H1 (cell line): Measurements from ENCODE around the gene RIN2. TPM values are rescaled to one million over a fixed set of nuclear protein-coding genes. Genes with fewer than 3 reads are reported as not detected.

ENCODE experiments used
- CTCF ChIA-PET: fragments of 300-600 bp; sonication (Branson Sonifier 250); formaldehyde crosslinking; loops from one replicate; lab custom pipeline; 2021; ENCODE audit not compliant: partially characterized antibody; lab: Charles Lee
- POLR2A ChIA-PET: fragments of 300-600 bp; sonication (Branson Sonifier 250); formaldehyde crosslinking; loops from one replicate; lab custom pipeline; 2021; ENCODE audit warnings: inconsistent platforms; ENCODE audit not compliant: partially characterized antibody; lab: Charles Lee
- DNase-seq, 2 experiments: peaks; one replicate each; pipeline versions ENCODE4 v3.0.0 to v3.0.0-alpha.2; 2010 to 2022; ENCODE audit warnings: low spot score in 2 of 2, low read depth in 1 of 2, mixed read lengths in 1 of 2
- FAIRE-seq: peaks from 2 replicates; lab custom pipeline; 2011; peaks lifted over from hg19 to GRCh38; lab: Jason Lieb, UNC
- H2AFZ ChIP-seq: 2 replicates; pipeline ENCODE4 v1.8.1; 2012; ENCODE audit warnings: low read length, inconsistent platforms
- H2AK5ac ChIP-seq: 2 replicates; pipeline ENCODE4 v1.6.1; 2013; ENCODE audit warnings: low read depth, low read length
- H2BK120ac ChIP-seq: replicated peaks from 2 replicates; pipeline ENCODE3; 2013; ENCODE audit warnings: low read depth, low read length, inconsistent platforms
- H2BK12ac ChIP-seq: 2 replicates; pipeline ENCODE4 v1.6.1; 2013; ENCODE audit warnings: low read depth, low read length
- H2BK15ac ChIP-seq: 2 replicates; pipeline ENCODE4 v1.6.1; 2013; ENCODE audit warnings: low read length
- H2BK20ac ChIP-seq: 2 replicates; pipeline ENCODE4 v1.6.1; 2013; ENCODE audit warnings: low read length
- H2BK5ac ChIP-seq: 2 replicates; pipeline ENCODE4 v1.6.1; 2013; ENCODE audit warnings: low read depth, low read length
- H3K14ac ChIP-seq: 2 replicates; pipeline ENCODE4 v1.6.1; 2013; ENCODE audit warnings: inconsistent platforms; ENCODE audit not compliant: insufficient read length
- H3K18ac ChIP-seq: 2 replicates; pipeline ENCODE4 v1.6.1; 2013; ENCODE audit warnings: low read length; ENCODE audit errors: extremely low read depth
- H3K23ac ChIP-seq: 2 replicates; pipeline ENCODE4 v1.6.1; 2013; ENCODE audit warnings: inconsistent platforms; ENCODE audit not compliant: insufficient read length
- H3K23me2 ChIP-seq: 2 replicates; pipeline ENCODE4 v1.6.1; 2013; ENCODE audit warnings: low read depth, low read length
- H3K27ac ChIP-seq: 2 replicates; pipeline ENCODE4 v1.6.1; 2011; ENCODE audit warnings: low read depth, low read length, inconsistent platforms
- H3K27me3 ChIP-seq, 4 experiments: replicated peaks in 1 of 4; 1 replicate in 1 of 4; 2 replicates in 3 of 4; pipeline versions ENCODE4 v1.6.1 to v1.8.1; 2011 to 2013; ENCODE audit warnings: low read length in 3 of 4, mild to moderate bottlenecking in 3 of 4, inconsistent platforms in 2 of 4, mixed read lengths in 2 of 4, moderate library complexity in 1 of 4; ENCODE audit not compliant: control insufficient read depth in 3 of 4, insufficient read depth in 3 of 4; ENCODE audit errors: extremely low read depth in 1 of 4
- H3K36me3 ChIP-seq, 4 experiments: 2 replicates each; pipeline versions ENCODE4 v1.6.1 to v1.8.1; 2011 to 2013; ENCODE audit warnings: mild to moderate bottlenecking in 4 of 4, low read length in 3 of 4, moderate library complexity in 2 of 4, control low read depth in 1 of 4, inconsistent platforms in 1 of 4; ENCODE audit not compliant: insufficient read depth in 4 of 4, control insufficient read depth in 2 of 4
- H3K4ac ChIP-seq: replicated peaks from 2 replicates; pipeline ENCODE3; 2013; ENCODE audit warnings: low read length, low read depth, mixed read lengths, inconsistent platforms; ENCODE audit not compliant: insufficient read length
- H3K4me1 ChIP-seq, 4 experiments: replicated peaks in 1 of 4; 1 replicate in 1 of 4; 2 replicates in 3 of 4; pipeline versions ENCODE4 v1.6.1 to v1.8.1; 2011 to 2013; ENCODE audit warnings: low read length in 3 of 4, inconsistent platforms in 2 of 4, mixed read lengths in 1 of 4; ENCODE audit not compliant: insufficient read depth in 4 of 4, control insufficient read depth in 3 of 4
- H3K4me2 ChIP-seq, 2 experiments: 2 replicates each; pipeline versions ENCODE4 v1.6.1 to v1.8.1; 2011 to 2013; ENCODE audit warnings: low read depth in 2 of 2, low read length in 2 of 2, control low read depth in 1 of 2, inconsistent platforms in 1 of 2, mild to moderate bottlenecking in 1 of 2; ENCODE audit not compliant: insufficient read depth in 1 of 2
- H3K4me3 ChIP-seq, 4 experiments: fragments of 200-600, 300-600 bp in 1 of 4; sonication (generic), shearing (Covaris generic), sonication (Bioruptor Twin) in 1 of 4; 2 replicates each; pipeline versions ENCODE4 v1.5.1 to v1.8.1; 2011 to 2016; ENCODE audit warnings: low read length in 4 of 4, low read depth in 3 of 4, control low read depth in 2 of 4, inconsistent platforms in 2 of 4, mild to moderate bottlenecking in 2 of 4, mixed read lengths in 1 of 4, moderate library complexity in 1 of 4; ENCODE audit not compliant: insufficient read depth in 2 of 4; ENCODE audit errors: extremely low read depth in 1 of 4
- H3K56ac ChIP-seq: replicated peaks from 2 replicates; pipeline ENCODE3; 2013; ENCODE audit warnings: low read depth, mild to moderate bottlenecking, mixed read lengths, low read length, inconsistent platforms; ENCODE audit not compliant: insufficient read length
- H3K79me1 ChIP-seq: 2 replicates; pipeline ENCODE4 v1.6.1; 2013; ENCODE audit warnings: low read depth, low read length, control low read depth
- H3K79me2 ChIP-seq, 2 experiments: 2 replicates each; pipeline versions ENCODE4 v1.6.1 to v1.8.1; 2012 to 2013; ENCODE audit warnings: low read length in 2 of 2, mild to moderate bottlenecking in 2 of 2, inconsistent platforms in 1 of 2; ENCODE audit not compliant: insufficient read depth in 2 of 2, control insufficient read depth in 1 of 2
- H3K9ac ChIP-seq, 4 experiments: replicated peaks in 1 of 4; 1 replicate in 1 of 4; 2 replicates in 3 of 4; pipeline versions ENCODE4 v1.6.1 to v1.8.1; 2011 to 2013; ENCODE audit warnings: low read depth in 3 of 4, low read length in 3 of 4, control low read depth in 2 of 4, mild to moderate bottlenecking in 2 of 4, moderate library complexity in 2 of 4, inconsistent platforms in 1 of 4; ENCODE audit errors: extremely low read depth in 1 of 4
- H3K9me3 ChIP-seq, 2 experiments: 2 replicates each; pipeline versions ENCODE4 v1.6.1 to v1.8.1; 2012 to 2013; ENCODE audit warnings: mild to moderate bottlenecking in 2 of 2, moderate library complexity in 2 of 2, control low read depth in 1 of 2, inconsistent platforms in 1 of 2, low read depth in 1 of 2, low read length in 1 of 2, mixed read lengths in 1 of 2; ENCODE audit not compliant: insufficient read depth in 2 of 2
- H4K20me1 ChIP-seq, 2 experiments: replicated peaks in 1 of 2; 2 replicates each; pipeline versions ENCODE3 to v1.8.1; 2011 to 2013; ENCODE audit warnings: inconsistent platforms in 2 of 2, low read length in 2 of 2, mild to moderate bottlenecking in 1 of 2; ENCODE audit not compliant: insufficient read depth in 2 of 2, control insufficient read depth in 1 of 2
- H4K5ac ChIP-seq: 2 replicates; pipeline ENCODE4 v1.6.1; 2013; ENCODE audit warnings: low read length, low read depth, mixed read lengths, inconsistent platforms; ENCODE audit not compliant: insufficient read length
- H4K8ac ChIP-seq: 2 replicates; pipeline ENCODE4 v1.8.0; 2013; ENCODE audit warnings: mild to moderate bottlenecking, moderate library complexity, low read length, inconsistent platforms; ENCODE audit not compliant: insufficient read depth; ENCODE audit errors: extremely low read depth
- H4K91ac ChIP-seq: replicated peaks from 2 replicates; pipeline ENCODE3; 2013; ENCODE audit warnings: low read length, mixed read lengths, inconsistent platforms; ENCODE audit not compliant: insufficient read length
- CHD1 ChIP-seq: IDR thresholded peaks from 2 replicates; pipeline ENCODE4 v1.6.1; 2012; ENCODE audit warnings: low read depth, low read length, improper control_type of control experiment
- CTCF ChIP-seq, 3 experiments: IDR thresholded peaks; 1 replicate in 2 of 3; 2 replicates in 1 of 3; pipeline versions ENCODE4 v1.5.1 to v1.6.1; 2011; ENCODE audit warnings: low read length in 3 of 3, mild to moderate bottlenecking in 3 of 3, inconsistent platforms in 2 of 3, low read depth in 1 of 3, moderate library complexity in 1 of 3; ENCODE audit not compliant: insufficient read depth in 1 of 3; ENCODE audit errors: control extremely low read depth in 1 of 3
- EGR1 ChIP-seq: IDR thresholded peaks from 2 replicates; pipeline ENCODE4 v1.6.1; 2011; ENCODE audit warnings: low read depth, low read length, borderline replicate concordance
- FOSL1 ChIP-seq: IDR thresholded peaks from 2 replicates; pipeline ENCODE4 v1.6.1; 2011; ENCODE audit warnings: mild to moderate bottlenecking, low read depth, low read length, moderate library complexity; ENCODE audit not compliant: insufficient read depth
- GABPA ChIP-seq: IDR thresholded peaks from 2 replicates; pipeline ENCODE4 v1.6.1; 2011; ENCODE audit warnings: mild to moderate bottlenecking, low read length, moderate library complexity, borderline replicate concordance; ENCODE audit not compliant: insufficient read depth
- JUN ChIP-seq: IDR thresholded peaks from 2 replicates; pipeline ENCODE4 v1.6.1; 2011; ENCODE audit warnings: low read depth, mild to moderate bottlenecking, improper control_type of control experiment, low read length
- RAD21 ChIP-seq, 2 experiments: IDR thresholded peaks in 1 of 2; conservative IDR thresholded peaks in 1 of 2; 2 replicates each; pipeline ENCODE4 v1.6.1; 2011; ENCODE audit warnings: low read depth in 2 of 2, low read length in 2 of 2, improper control_type of control experiment in 1 of 2, inconsistent platforms in 1 of 2, mild to moderate bottlenecking in 1 of 2, moderate library complexity in 1 of 2
- RXRA ChIP-seq: IDR thresholded peaks from 2 replicates; pipeline ENCODE4 v1.6.1; 2011; ENCODE audit warnings: low read depth, mild to moderate bottlenecking, low read length, moderate library complexity; ENCODE audit not compliant: insufficient read depth
- SAP30 ChIP-seq: fragments of 300-600 bp; sonication (generic); IDR thresholded peaks from 2 replicates; pipeline ENCODE4 v1.7.1; 2012; ENCODE audit warnings: low read length, moderate library complexity, mild to moderate bottlenecking, inconsistent platforms; ENCODE audit not compliant: insufficient read depth, insufficient replicate concordance
- TCF12 ChIP-seq: IDR thresholded peaks from 2 replicates; pipeline ENCODE4 v1.6.1; 2011; ENCODE audit warnings: low read depth, mild to moderate bottlenecking, low read length
- polyA plus RNA-seq, 7 experiments: library from polyadenylated mRNA; depleted of rRNA in 3 of 7; stranded (reverse) in 5 of 7; unstranded in 2 of 7; fragments of >200 nt in 5 of 7; fragments of 200-250 nt in 2 of 7; gene quantifications; 1 replicate in 5 of 7; 2 replicates in 1 of 7; 4 replicates in 1 of 7; pipeline versions ENCODE4 v1.2.1 to v1.2.3, GENCODE V29; 2011 to 2013; ENCODE audit warnings: missing spikeins in 2 of 7, mixed read lengths in 2 of 7
- total RNA-seq: library from RNA; stranded (reverse); fragmentation: NEBNext Ultra II Directional; extraction: Animal tissue kit (Norgen Biotek cat#: 25700); gene quantifications from 2 replicates; pipeline ENCODE4 v1.2.1, GENCODE V29; 2021

RIN2 gene
- total and polyA plus RNA-seq, 2 of the 8 experiments (the other 6 are each of a cell fraction or from before 2014, with no cell fraction given) = 0.20 to 1.3 TPM

GRCh38 chr20:19807191-19807945 lies 49.3 kb downstream of the RIN2 start:
- Histone ChIP-seq H3K56ac (no peak overlapping the region), H2BK15ac (no peak overlapping the region), H2AFZ (no peak overlapping the region), H3K9me3 (no peaks in the 10 kb centered on the region), H4K5ac (no peak overlapping the region), H2AK5ac (no peak overlapping the region), H3K36me3 (no peaks in the 10 kb centered on the region), H3K9ac (no peak overlapping the region), H3K4me1 (no peaks in the 10 kb centered on the region), H2BK12ac (no peak overlapping the region), H3K4me3 (no peak overlapping the region), H3K4me2 (no peak overlapping the region), H3K23me2 (no peaks in the 10 kb centered on the region), H4K20me1 (no peaks in the 10 kb centered on the region), H3K14ac (no peak overlapping the region), H3K23ac (no peak overlapping the region), H2BK120ac (no peak overlapping the region), H3K18ac (no peak overlapping the region), H4K8ac (no peak overlapping the region), H2BK5ac (no peak overlapping the region), H3K79me2 (no peaks in the 10 kb centered on the region), H2BK20ac (no peak overlapping the region), H3K4ac (no peak overlapping the region), H3K27me3 (no peaks in the 10 kb centered on the region), H3K27ac (no peak overlapping the region), H3K79me1 (no peaks in the 10 kb centered on the region), H4K91ac (no peak overlapping the region)
- DNase-seq = no peak
- POLR2A ChIA-PET = interaction anchor here (1.0 kb wide), 1 partner anchor 21 kb away, joined by 3 read pairs; no protein-coding TSS in a partner anchor
- CTCF ChIA-PET = interaction anchor here (0.9 to 3.5 kb wide), 3 partner anchors 11 to 122 kb away, joined by 3 to 15 read pairs (median 4); no protein-coding TSS in a partner anchor
- FAIRE-seq = no peak
- TF ChIP-seq FOSL1 (no peak), TCF12 (no peak), EGR1 (no peak), CHD1 (no peak), CTCF (IDR thresholded peaks at IDR 0.05; ENCODE audit: control extremely low read depth in 1 of 3, insufficient read depth in 1 of 3, low read depth in 1 of 3, low read length in 3 of 3) (no peak), RAD21 (IDR thresholded peaks at IDR 0.05 in 1 of 2, conservative IDR thresholded peaks at IDR 0.05 in 1 of 2; ENCODE audit: low read depth in 2 of 2, low read length in 2 of 2) (no peak), JUN (no peak), SAP30 (no peak), RXRA (no peak), GABPA (no peak)
